Endothelial cell of umbilical vein (primary cell): Measurements from ENCODE around the gene MINAR2.

Experiments used
- CTCF ChIP-seq, 2 donors: IDR thresholded peaks; 1 replicate in 1 of 2; 2 replicates in 1 of 2; pipeline ENCODE4 v1.5.1; 2011; ENCODE audit warnings: low read length in 2 of 2, mild to moderate bottlenecking in 2 of 2, moderate library complexity in 2 of 2, control low read depth in 1 of 2, inconsistent platforms in 1 of 2, low read depth in 1 of 2; ENCODE audit not compliant: insufficient read depth in 1 of 2; ENCODE audit errors: extremely low read depth in 1 of 2
- POLR2A ChIP-seq: IDR thresholded peaks from 2 replicates; pipeline ENCODE4 v1.6.1; 2012; ENCODE audit warnings: low read depth, mild to moderate bottlenecking, control low read depth, low read length
- POLR2AphosphoS5 ChIP-seq: IDR thresholded peaks from 2 replicates; pipeline ENCODE4 v1.6.1; 2012; ENCODE audit warnings: low read depth, mild to moderate bottlenecking, control low read depth, low read length, moderate library complexity; ENCODE audit not compliant: insufficient read depth

- TF ChIP-seq CTCF (IDR thresholded peaks at IDR 0.05; ENCODE audit: extremely low read depth in 1 of 2, insufficient read depth in 1 of 2, low read depth in 1 of 2, low read length in 2 of 2) (no peak), POLR2A (no peak), POLR2AphosphoS5 (no peak)
Observed at GRCh38 chr5:129745997-129746396, 1.9 kb upstream of the MINAR2 start.
